Chondrocyte (in vitro differentiated cells): ENCODE data around the gene COPB2. TPM values are rescaled to one million over a fixed set of nuclear protein-coding genes. Genes with fewer than 3 reads are reported as not detected.

Experiments
- DNase-seq: peaks from one replicate; pipeline ENCODE4 v3.0.0; 2021; ENCODE audit warnings: mixed read lengths, low spot score
- H3K27ac Mint-ChIP-seq: one replicate; pipeline ENCODE4 v1.8.0; 2021; ENCODE audit warnings: mild to moderate bottlenecking, moderate library complexity, mixed read lengths; ENCODE audit not compliant: unreplicated experiment
- H3K27me3 Mint-ChIP-seq: 2 replicates; pipeline ENCODE4 v1.8.0; 2021; ENCODE audit warnings: low read depth, mixed read lengths
- H3K36me3 Mint-ChIP-seq: 2 replicates; pipeline ENCODE4 v1.8.0; 2021; ENCODE audit warnings: low read depth, mixed read lengths
- H3K4me1 Mint-ChIP-seq: 2 replicates; pipeline ENCODE4 v1.8.0; 2021; ENCODE audit warnings: low read depth, mild to moderate bottlenecking, mixed read lengths
- H3K4me3 Mint-ChIP-seq: one replicate; pipeline ENCODE4 v1.8.0; 2021; ENCODE audit warnings: mild to moderate bottlenecking, moderate library complexity, mixed read lengths; ENCODE audit not compliant: unreplicated experiment
- H3K9me3 Mint-ChIP-seq: 2 replicates; pipeline ENCODE4 v1.8.0; 2021; ENCODE audit warnings: low read depth, mixed read lengths
- total RNA-seq: library from RNA; stranded (reverse); gene quantifications from 3 replicates; pipeline ENCODE4 v1.2.1, GENCODE V29; 2021
- TF ChIP-seq, protein P1 (sequence below): fragments of 200-600 bp; sonication (generic); IDR thresholded peaks from 2 replicates; pipeline ENCODE4 v1.5.0; 2021; ENCODE audit warnings: antibody characterized with exemption, mild to moderate bottlenecking, moderate library complexity

COPB2 gene
- total RNA-seq, 1 donor from 2014 or later = 180 TPM

DNA sequence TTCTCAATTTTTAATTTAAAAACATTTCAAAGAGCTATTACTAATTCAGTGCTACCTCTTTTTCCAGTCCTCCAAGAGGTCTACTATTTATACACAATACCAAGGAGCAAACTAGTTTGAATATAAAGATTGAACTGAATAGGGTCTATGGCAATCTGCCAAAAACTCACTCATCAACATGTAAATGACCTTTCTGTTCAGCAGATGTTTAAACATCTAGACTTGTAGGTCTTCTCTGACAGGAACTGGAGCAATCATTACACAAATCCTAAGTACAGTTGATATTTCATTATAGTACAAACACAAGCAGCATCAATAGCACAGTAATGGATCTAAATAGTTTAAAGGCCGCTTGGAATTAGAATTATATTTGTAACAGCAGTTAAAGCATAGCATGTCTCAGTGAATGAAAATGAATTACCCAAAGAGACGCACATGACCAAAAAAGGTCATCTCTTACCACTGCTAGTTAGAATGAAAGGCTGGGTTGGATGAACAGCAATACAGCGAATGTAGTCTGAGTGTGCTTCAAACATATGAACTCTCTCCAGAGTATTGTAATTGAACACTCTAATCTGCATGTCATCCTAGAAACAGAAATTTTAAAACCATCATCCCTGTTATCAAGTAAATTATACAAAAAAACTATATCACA is 10.7 kb downstream of the COPB2 start:
- Mint-ChIP-seq H3K27ac (no peak overlapping the region), H3K27me3 (no peaks in the 10 kb centered on the region), H3K4me3 (no peak overlapping the region), H3K36me3 (peaks cover 37% of the 10 kb centered on the region), H3K9me3 (no peaks in the 10 kb centered on the region), H3K4me1 (peaks cover 14% of the 10 kb centered on the region)
- TF ChIP-seq, protein P1, sequence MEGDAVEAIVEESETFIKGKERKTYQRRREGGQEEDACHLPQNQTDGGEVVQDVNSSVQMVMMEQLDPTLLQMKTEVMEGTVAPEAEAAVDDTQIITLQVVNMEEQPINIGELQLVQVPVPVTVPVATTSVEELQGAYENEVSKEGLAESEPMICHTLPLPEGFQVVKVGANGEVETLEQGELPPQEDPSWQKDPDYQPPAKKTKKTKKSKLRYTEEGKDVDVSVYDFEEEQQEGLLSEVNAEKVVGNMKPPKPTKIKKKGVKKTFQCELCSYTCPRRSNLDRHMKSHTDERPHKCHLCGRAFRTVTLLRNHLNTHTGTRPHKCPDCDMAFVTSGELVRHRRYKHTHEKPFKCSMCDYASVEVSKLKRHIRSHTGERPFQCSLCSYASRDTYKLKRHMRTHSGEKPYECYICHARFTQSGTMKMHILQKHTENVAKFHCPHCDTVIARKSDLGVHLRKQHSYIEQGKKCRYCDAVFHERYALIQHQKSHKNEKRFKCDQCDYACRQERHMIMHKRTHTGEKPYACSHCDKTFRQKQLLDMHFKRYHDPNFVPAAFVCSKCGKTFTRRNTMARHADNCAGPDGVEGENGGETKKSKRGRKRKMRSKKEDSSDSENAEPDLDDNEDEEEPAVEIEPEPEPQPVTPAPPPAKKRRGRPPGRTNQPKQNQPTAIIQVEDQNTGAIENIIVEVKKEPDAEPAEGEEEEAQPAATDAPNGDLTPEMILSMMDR = no peak
- DNase-seq = no peak

DNA sequence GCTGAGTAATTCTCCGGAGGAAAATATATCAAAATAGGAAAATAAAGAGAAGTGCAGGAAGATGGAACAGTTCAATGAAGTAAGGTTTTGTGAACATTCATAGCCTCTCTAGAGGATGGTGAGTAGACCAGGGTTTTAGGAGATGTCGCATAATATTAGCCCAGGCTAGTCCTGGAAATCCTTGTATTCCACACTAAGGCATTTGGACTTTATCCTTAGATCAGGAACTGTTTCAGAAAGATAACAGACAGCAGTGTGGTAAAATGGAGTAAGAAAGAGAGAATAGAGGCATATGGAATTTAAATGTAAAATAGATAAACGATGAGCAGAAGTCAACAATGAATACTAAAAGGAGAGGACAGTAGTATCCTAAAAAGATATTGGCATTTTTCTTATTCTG is 12.1 kb downstream of the COPB2 start:
- Mint-ChIP-seq H3K27me3 (no peaks in the 10 kb centered on the region), H3K27ac (peak overlapping the region; percentile 12), H3K36me3 (peaks cover 51% of the 10 kb centered on the region), H3K9me3 (no peaks in the 10 kb centered on the region), H3K4me1 (peaks cover 14% of the 10 kb centered on the region), H3K4me3 (no peak overlapping the region)
- TF ChIP-seq, protein P1 = no peak
- no peak for DNase-seq

DNA sequence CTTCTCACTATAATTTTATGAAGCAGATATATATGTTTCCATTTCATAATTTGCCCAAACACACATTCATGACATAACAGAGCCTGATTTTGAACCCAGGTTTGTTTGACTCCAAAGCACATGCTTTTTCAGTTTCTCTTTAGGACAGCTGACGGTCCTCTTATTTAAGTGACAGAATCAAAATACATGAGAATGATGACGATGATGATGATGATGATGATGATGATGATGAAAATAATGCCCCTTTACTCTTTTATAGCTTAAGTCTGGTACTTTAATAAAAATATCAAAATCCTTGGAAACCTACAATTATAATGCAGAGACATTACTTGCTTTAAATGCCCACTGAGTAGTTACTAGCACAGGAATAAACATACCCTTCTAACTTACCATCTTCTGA is 15.3 kb downstream of the COPB2 start:
- no peaks in the 10 kb centered on the region for H3K27me3 Mint-ChIP-seq
- TF ChIP-seq, protein P1 = no peak
- no peaks in the 10 kb centered on the region for H3K9me3 Mint-ChIP-seq
- H3K36me3 Mint-ChIP-seq = peaks cover 58% of the 10 kb centered on the region
- DNase-seq = no peak
- no peak overlapping the region for H3K4me3 Mint-ChIP-seq
- H3K4me1 Mint-ChIP-seq = no peaks in the 10 kb centered on the region
- H3K27ac Mint-ChIP-seq = no peak overlapping the region

DNA sequence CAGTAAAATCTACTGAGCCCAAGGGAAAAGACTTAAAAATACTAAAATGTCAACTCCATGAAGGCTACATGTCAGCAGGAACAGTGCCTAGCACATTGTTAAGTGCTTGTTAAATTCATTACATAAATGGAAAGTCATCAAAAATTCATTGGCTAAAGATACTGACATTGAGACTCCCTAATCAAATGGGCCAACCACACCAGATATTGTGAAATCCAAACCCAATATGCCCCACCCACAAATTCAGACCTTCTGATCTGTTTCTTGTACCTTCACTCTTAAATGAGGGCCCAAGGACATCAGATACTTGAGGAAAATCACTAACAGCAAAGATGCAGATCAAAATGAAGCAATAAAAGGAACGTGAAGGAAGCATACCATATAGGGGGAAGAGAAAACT is 24.9 kb downstream of the COPB2 start:
- H3K27me3 Mint-ChIP-seq = no peaks in the 10 kb centered on the region
- TF ChIP-seq, protein P1 = no peak
- H3K36me3 Mint-ChIP-seq = peaks cover 57% of the 10 kb centered on the region
- no peak overlapping the region for H3K27ac Mint-ChIP-seq
- DNase-seq = no peak
- H3K9me3 Mint-ChIP-seq = no peaks in the 10 kb centered on the region
- H3K4me3 Mint-ChIP-seq = no peak overlapping the region
- no peaks in the 10 kb centered on the region for H3K4me1 Mint-ChIP-seq

DNA sequence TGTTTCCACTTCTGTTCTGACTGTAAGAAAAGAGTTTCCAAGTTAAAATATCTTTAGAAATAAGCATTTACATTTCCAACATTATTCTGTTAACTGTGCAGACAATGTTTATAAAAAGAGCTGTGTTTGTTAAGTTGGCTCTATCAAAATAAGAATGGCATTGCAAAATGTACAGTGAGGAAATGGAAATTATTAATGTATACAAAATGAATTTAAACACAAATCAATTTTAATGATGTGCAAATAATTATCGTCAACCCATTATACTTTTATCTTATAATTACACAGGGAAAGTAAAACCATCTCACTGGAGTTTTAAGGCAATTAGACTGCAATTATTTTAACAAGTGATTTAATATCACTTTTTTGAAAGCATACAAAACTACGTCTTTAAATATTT is 28.2 kb downstream of the COPB2 start:
- Mint-ChIP-seq H3K9me3 (no peaks in the 10 kb centered on the region), H3K36me3 (peaks cover 55% of the 10 kb centered on the region), H3K27ac (no peak overlapping the region), H3K4me3 (no peak overlapping the region), H3K27me3 (no peaks in the 10 kb centered on the region), H3K4me1 (no peaks in the 10 kb centered on the region)
- TF ChIP-seq, protein P1 = no peak
- DNase-seq = no peak
